ENCODE results near the gene HAP1.

DNA sequence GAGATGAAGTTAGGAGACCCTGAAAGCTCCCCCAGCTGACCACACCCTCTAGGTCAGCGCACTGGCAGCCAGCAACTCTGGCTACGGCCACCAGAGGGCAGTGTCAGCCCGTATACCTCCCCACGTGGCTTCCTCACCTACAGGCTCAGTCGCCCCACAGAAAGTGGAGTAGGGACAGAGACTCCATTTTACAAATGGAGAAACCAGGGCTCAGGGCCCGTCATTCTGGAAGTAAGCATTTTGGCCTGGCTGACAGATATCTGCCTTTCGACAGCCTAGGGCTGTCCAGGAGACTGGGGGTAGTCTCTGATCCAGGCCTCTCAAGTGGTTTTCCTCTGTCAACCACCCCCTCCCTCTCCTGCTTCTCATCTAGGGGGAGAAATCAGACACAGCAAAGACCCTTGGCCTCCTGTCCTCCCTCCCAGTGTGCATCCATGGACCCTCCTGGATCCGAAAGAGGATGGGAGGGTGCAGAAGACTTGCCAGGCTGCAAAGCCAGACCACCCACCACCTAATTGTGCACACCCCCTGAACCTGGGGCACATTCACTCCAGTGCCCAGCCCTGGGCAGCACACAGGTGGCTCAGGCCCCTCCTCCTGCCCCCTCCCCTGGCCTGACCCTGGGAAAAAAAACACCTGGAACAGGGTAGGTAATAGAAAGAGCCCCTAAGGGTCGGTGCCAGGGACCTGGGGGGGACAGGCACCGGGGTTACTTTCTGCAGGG lies 3.8 kb upstream of the HAP1 start:
- TF ChIP-seq ZNF707 (tag by site-specific recombination; IDR thresholded peaks at IDR 0.05) (no peak), YY1 (tag by site-specific recombination; IDR thresholded peaks at IDR 0.05) (peak; percentile 89), ZNF16 (tag by site-specific recombination; IDR thresholded peaks at IDR 0.05; ENCODE audit: low read depth) (no peak), ZNF114 (tag by site-specific recombination; IDR thresholded peaks at IDR 0.05) (no peak), ZNF529 (tag by site-specific recombination; IDR thresholded peaks at IDR 0.05; ENCODE audit: insufficient replicate concordance) (no peak), ZNF121 (tag by site-specific recombination; IDR thresholded peaks at IDR 0.05) (no peak), ZNF416 (tag by site-specific recombination; IDR thresholded peaks at IDR 0.05) (no peak), SCRT1 (tag by site-specific recombination; IDR thresholded peaks at IDR 0.05; ENCODE audit: borderline replicate concordance) (no peak)
- TF ChIP-seq, protein P1, sequence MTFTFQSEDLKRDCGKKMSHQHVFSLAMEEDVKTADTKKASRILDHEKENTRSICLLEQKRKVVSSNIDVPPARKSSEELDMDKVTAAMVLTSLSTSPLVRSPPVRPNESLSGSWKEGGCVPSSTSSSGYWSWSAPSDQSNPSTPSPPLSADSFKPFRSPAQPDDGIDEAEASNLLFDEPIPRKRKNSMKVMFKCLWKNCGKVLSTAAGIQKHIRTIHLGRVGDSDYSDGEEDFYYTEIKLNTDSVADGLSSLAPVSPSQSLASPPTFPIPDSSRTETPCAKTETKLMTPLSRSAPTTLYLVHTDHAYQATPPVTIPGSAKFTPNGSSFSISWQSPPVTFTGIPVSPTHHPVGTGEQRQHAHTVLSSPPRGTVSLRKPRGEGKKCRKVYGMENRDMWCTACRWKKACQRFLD (tag by site-specific recombination; IDR thresholded peaks at IDR 0.05), result no peak
- TF ChIP-seq, protein P2, sequence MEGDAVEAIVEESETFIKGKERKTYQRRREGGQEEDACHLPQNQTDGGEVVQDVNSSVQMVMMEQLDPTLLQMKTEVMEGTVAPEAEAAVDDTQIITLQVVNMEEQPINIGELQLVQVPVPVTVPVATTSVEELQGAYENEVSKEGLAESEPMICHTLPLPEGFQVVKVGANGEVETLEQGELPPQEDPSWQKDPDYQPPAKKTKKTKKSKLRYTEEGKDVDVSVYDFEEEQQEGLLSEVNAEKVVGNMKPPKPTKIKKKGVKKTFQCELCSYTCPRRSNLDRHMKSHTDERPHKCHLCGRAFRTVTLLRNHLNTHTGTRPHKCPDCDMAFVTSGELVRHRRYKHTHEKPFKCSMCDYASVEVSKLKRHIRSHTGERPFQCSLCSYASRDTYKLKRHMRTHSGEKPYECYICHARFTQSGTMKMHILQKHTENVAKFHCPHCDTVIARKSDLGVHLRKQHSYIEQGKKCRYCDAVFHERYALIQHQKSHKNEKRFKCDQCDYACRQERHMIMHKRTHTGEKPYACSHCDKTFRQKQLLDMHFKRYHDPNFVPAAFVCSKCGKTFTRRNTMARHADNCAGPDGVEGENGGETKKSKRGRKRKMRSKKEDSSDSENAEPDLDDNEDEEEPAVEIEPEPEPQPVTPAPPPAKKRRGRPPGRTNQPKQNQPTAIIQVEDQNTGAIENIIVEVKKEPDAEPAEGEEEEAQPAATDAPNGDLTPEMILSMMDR (tag by site-specific recombination; IDR thresholded peaks at IDR 0.05), result peak; percentile 96
- TF ChIP-seq, protein P3, sequence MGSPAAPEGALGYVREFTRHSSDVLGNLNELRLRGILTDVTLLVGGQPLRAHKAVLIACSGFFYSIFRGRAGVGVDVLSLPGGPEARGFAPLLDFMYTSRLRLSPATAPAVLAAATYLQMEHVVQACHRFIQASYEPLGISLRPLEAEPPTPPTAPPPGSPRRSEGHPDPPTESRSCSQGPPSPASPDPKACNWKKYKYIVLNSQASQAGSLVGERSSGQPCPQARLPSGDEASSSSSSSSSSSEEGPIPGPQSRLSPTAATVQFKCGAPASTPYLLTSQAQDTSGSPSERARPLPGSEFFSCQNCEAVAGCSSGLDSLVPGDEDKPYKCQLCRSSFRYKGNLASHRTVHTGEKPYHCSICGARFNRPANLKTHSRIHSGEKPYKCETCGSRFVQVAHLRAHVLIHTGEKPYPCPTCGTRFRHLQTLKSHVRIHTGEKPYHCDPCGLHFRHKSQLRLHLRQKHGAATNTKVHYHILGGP (tag by site-specific recombination; IDR thresholded peaks at IDR 0.05), result no peak

All from HEK293 (cell line).